HG02571 (cell line): ENCODE results near the gene PRCP.
"Not testable (repeated sequence)": the region's sequence is repeated elsewhere in the genome, so short reads cannot be mapped to it uniquely, and the experiment has no call there.

Experiments used
- ATAC-seq: cut with Tn5 transposase; IDR thresholded peaks from one replicate; pipeline ENCODE4 v1.9.1; 2021; ENCODE audit warnings: mild to moderate bottlenecking, moderate library complexity; ENCODE audit not compliant: unreplicated experiment

PRCP gene

GRCh38 chr11:82873919-82874333, 26.3 kb downstream of the PRCP start:
- no peak for ATAC-seq

GRCh38 chr11:82872377-82873150, 27.7 kb downstream of the PRCP start:
- no peak for ATAC-seq

DNA sequence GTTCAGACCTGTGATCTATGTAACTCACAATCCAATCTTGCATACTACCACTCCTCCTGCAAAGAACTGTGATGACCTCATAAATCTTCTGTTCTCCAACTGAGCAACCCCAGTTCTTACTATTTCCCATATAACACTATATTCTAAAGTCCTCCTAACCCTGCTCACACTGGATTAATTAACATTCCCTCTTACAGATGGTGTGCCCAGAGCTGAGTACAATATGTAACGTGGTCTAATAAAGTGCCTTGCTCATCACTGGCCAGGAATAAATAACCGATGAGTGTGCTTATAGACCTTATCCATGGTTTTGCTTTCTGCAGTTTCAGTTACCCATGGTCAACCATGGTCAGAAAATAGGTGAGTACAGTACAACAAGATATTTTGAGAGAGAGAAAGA, 28.6 kb downstream of the PRCP start:
- ATAC-seq, result no peak

GRCh38 chr11:82869657-82870056, 30.6 kb downstream of the PRCP start:
- no peak for ATAC-seq

DNA sequence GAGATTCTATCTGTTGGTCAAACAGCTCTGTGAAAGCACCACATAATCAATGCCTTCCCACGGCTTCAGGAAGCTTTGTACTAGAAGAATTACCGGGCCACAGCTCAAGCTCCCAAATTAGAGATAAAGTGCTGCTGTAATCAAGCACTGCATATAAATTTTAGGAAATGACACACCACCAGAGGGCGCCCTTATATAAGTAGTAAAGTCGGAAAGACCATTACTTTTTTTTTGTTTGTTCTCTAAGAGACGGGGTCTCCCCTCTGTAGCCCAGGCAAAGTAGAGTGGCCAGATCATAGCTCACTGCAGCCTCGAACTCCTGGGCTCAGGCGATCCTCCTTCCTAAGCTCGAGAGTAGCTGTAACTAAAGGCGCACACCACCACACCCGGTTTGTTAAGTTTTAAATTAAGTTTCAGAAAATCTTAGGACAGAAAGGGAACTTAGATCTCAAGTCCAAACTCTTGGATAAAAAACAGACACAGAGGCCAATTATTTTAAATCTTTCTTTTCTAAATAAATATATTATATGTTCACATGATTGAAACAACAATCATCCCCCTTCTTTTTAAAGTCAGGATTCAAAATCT, 32.6 kb downstream of the PRCP start:
- no peak for ATAC-seq

DNA sequence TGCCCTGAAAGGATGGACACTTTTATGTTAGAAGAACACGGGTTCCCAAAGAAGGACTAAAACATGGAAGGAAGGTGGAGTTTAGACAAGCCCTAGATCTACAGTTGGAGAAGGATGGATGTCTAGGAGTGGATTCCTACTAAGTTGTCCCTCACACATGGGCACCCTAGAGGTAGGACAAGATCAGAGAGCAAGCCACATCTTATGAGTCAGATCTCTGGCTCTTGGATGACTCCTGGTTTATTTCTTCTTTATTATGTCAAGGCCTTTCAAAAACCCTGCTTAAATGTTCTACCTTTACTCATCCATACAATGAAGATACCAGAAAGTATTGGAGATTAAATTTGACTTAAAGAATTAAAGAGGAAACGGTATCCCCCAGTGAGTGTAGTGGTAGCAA, 34.4 kb downstream of the PRCP start:
- ATAC-seq, result no peak

- ATAC-seq, result no peak
Measured at GRCh38 chr11:82864268-82864667, 36.0 kb downstream of the PRCP start.

DNA sequence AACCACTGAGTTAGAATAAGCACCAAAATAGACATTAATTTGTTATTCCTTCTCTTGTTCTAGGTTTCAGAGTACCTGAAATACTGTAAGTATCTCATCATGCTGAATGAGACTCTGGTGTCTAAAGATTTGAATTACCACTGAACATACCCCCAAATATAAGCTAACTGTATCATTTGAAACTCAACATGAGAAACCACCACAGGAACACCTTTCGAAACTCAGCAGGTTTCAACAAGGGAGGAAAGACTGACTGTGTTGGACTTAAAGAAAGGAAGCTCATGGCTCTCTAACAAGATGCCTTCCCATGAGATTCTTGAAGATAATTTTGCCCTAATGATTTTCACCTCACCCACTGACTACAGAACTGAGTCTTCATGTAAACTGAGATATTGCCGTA, 37.0 kb downstream of the PRCP start:
- ATAC-seq, result no peak

- no peak for ATAC-seq
Measured at GRCh38 chr11:82862379-82862778, 37.9 kb downstream of the PRCP start.

GRCh38 chr11:82859750-82860149, 40.5 kb downstream of the PRCP start:
- no peak for ATAC-seq

- no peak for ATAC-seq
Measured at GRCh38 chr11:82858556-82859091, 41.6 kb downstream of the PRCP start.

DNA sequence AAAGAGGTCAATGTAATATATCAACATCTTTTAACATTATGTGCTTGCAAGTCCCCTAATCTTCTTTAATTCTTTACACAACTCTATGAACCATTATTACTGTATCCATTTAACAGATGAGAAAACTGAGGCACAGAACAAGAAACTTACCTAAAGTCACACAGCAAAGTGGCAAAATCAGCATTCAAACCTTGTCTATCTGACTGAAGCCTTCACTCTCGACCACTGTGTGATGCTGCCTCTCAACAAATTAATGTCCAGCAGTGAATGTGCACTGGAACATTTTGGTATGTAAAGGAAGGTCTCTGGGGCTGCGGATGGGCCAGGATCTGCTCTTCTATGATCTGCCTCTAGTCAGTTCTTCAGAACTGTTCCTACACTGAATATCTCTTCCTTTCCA, 42.1 kb downstream of the PRCP start:
- ATAC-seq, result no peak

DNA sequence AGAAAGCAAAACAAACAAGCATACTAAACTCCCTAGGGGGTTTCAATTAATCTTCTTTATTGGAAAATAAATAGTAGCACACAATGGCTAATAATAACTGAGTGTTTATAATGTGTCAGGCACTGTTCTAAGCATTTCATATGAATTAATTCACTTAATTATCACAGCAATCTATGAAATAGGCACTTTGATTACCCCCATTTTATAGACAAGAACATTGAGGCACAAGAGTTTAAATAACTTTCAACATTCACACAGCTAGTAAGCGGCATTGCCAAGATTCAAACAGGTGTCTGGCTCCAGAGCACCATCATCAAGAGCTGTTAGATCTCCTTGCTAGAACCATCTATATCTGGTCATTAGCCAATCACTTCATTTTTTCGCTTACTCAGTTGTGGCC, 43.1 kb downstream of the PRCP start:
- ATAC-seq, result no peak

- ATAC-seq, result no peak
Measured at GRCh38 chr11:82855616-82856015, 44.6 kb downstream of the PRCP start.

- ATAC-seq, result not testable (repeated sequence)
Measured at GRCh38 chr11:82854916-82855315, 45.3 kb downstream of the PRCP start.

DNA sequence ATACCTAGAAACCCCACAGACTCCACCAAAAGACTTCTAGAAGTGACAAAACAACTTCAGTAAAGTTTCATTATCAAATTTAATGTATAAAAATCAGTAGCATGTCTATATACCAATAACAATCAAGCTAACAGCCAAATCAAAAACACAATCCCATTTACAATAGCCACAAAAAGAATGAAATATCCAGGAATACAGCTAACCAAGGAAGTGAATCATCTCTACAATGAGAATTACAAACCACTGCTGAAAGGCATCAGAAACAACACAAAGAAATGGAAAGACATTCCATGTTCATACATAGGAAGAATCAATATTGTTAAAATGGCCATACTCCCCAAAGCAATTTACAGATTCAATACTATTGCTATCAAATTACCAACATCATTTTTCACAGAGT, 46.0 kb downstream of the PRCP start:
- no peak for ATAC-seq

- ATAC-seq, result no peak
Measured at GRCh38 chr11:82848829-82849228, 51.4 kb downstream of the PRCP start.

- no peak for ATAC-seq
Measured at GRCh38 chr11:82845356-82846353, 54.6 kb downstream of the PRCP start.

DNA sequence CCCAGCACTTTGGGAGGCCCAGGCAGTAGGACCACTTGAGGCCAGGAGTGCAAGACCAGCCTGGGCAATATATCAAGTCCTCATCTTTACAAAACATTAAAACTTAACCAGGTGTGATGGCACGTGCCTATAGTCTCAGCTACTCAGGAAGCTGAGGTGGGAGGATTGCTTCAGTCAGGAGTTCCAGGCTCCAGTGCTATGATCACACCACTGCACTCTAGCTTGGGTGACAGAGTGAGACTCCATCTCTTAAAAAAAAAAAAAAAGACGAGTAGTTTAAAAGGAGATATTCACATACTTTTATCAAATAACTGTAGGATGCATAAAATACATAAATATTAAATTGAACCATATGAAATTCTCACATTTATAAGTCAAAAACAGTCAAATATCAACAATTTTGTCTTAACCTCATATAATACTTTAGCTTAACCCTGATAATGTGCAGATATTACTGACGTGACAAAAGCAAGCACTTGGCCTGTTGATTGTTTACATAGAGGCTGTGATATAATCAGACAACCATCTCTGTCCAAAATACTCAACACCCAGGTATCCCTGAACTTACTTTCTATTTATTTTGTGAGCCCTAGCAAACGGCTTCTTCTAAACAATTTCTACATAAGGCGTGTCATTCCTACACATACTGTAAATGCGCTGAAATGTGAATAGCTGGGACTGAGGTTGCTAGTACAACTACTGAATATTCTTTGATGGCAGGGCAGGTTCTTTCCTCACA, 57.0 kb downstream of the PRCP start:
- no peak for ATAC-seq

GRCh38 chr11:82842019-82842418, 58.2 kb downstream of the PRCP start:
- no peak for ATAC-seq

GRCh38 chr11:82837650-82838049, 62.6 kb downstream of the PRCP start:
- ATAC-seq, result no peak
